Muscle layer of colon (tissue), 2 donors: ENCODE results near the gene CXCL5.

Experiments used
- H3K27ac ChIP-seq: one replicate; pipeline ENCODE4 v1.7.0; 2013; ENCODE audit warnings: low read depth, mild to moderate bottlenecking, low read length, moderate library complexity
- H3K27me3 ChIP-seq, 2 donors: one replicate each; pipeline ENCODE4 v1.7.0; 2013; ENCODE audit warnings: low read length in 2 of 2, mild to moderate bottlenecking in 2 of 2; ENCODE audit not compliant: insufficient read depth in 2 of 2, control insufficient read depth in 1 of 2
- H3K36me3 ChIP-seq: one replicate; pipeline ENCODE4 v1.7.0; 2013; ENCODE audit warnings: mild to moderate bottlenecking, low read length; ENCODE audit not compliant: insufficient read depth
- H3K4me1 ChIP-seq: one replicate; pipeline ENCODE4 v1.7.0; 2013; ENCODE audit warnings: mild to moderate bottlenecking, low read length; ENCODE audit not compliant: insufficient read depth
- H3K4me3 ChIP-seq, 2 donors: one replicate each; pipeline ENCODE4 v1.7.0; 2013; ENCODE audit warnings: low read length in 2 of 2, low read depth in 1 of 2, mild to moderate bottlenecking in 1 of 2, moderate library complexity in 1 of 2
- H3K9ac ChIP-seq: one replicate; pipeline ENCODE4 v1.7.0; 2013; ENCODE audit warnings: low read length
- H3K9me3 ChIP-seq: one replicate; pipeline ENCODE4 v1.7.0; 2013; ENCODE audit warnings: mild to moderate bottlenecking, low read length
- donor health status: abdominal sarcoma.
- donor health status: Adenocarcinoma of cecum.

Gene CXCL5

GRCh38 chr4:73998040-73999011, at the start of gene CXCL5:
CXCL5 (minus strand) TSS chr4:73998677; CDS start chr4:73998581, 96 bp downstream.
- Histone ChIP-seq H3K4me1 (no peaks in the 10 kb centered on the region), H3K27me3 (peaks cover 0 to 5% of the 10 kb centered on the region in 2 donors), H3K36me3 (no peaks in the 10 kb centered on the region), H3K9me3 (no peaks in the 10 kb centered on the region), H3K4me3 (no peak within 1 kb of the TSS), H3K9ac (no peak within 1 kb of the TSS), H3K27ac (no peak within 1 kb of the TSS)

- no peaks in the 10 kb centered on the region for H3K36me3 ChIP-seq
- no peaks in the 10 kb centered on the region for H3K4me1 ChIP-seq
- no peaks in the 10 kb centered on the region for H3K9me3 ChIP-seq
- no peak overlapping the region for H3K27ac ChIP-seq
- H3K9ac ChIP-seq: no peak overlapping the region
- no peaks in the 10 kb centered on the region for H3K27me3 ChIP-seq
- H3K4me3 ChIP-seq: no peak overlapping the region
These were observed 48.7 kb upstream of the CXCL5 start for GRCh38 chr4:74047152-74047551.

GRCh38 chr4:74045772-74046171, 47.3 kb upstream of the CXCL5 start:
- Histone ChIP-seq H3K9ac (no peak overlapping the region), H3K4me1 (no peaks in the 10 kb centered on the region), H3K4me3 (no peak overlapping the region), H3K9me3 (no peaks in the 10 kb centered on the region), H3K27ac (no peak overlapping the region), H3K27me3 (no peaks in the 10 kb centered on the region), H3K36me3 (no peaks in the 10 kb centered on the region)

- no peaks in the 10 kb centered on the region for H3K9me3 ChIP-seq
- H3K27me3 ChIP-seq: no peaks in the 10 kb centered on the region
- H3K4me3 ChIP-seq: no peak overlapping the region
- no peaks in the 10 kb centered on the region for H3K36me3 ChIP-seq
- H3K27ac ChIP-seq: no peak overlapping the region
- H3K9ac ChIP-seq: no peak overlapping the region
- no peaks in the 10 kb centered on the region for H3K4me1 ChIP-seq
These were observed 46.8 kb upstream of the CXCL5 start for GRCh38 chr4:74045247-74045646.

- no peaks in the 10 kb centered on the region for H3K9me3 ChIP-seq
- no peak overlapping the region for H3K4me3 ChIP-seq
- H3K4me1 ChIP-seq: no peaks in the 10 kb centered on the region
- no peaks in the 10 kb centered on the region for H3K27me3 ChIP-seq
- no peak overlapping the region for H3K27ac ChIP-seq
- H3K36me3 ChIP-seq: no peaks in the 10 kb centered on the region
- H3K9ac ChIP-seq: no peak overlapping the region
These were observed 46.2 kb upstream of the CXCL5 start for GRCh38 chr4:74044677-74045076.

GRCh38 chr4:74042681-74043080, 44.2 kb upstream of the CXCL5 start:
- Histone ChIP-seq H3K36me3 (no peaks in the 10 kb centered on the region), H3K27ac (no peak overlapping the region), H3K4me3 (no peak overlapping the region), H3K4me1 (no peaks in the 10 kb centered on the region), H3K9ac (no peak overlapping the region), H3K27me3 (no peaks in the 10 kb centered on the region), H3K9me3 (no peaks in the 10 kb centered on the region)

GRCh38 chr4:74041418-74041817, 42.9 kb upstream of the CXCL5 start:
- Histone ChIP-seq H3K36me3 (no peaks in the 10 kb centered on the region), H3K4me1 (no peaks in the 10 kb centered on the region), H3K27me3 (no peaks in the 10 kb centered on the region), H3K9me3 (no peaks in the 10 kb centered on the region), H3K27ac (no peak overlapping the region), H3K9ac (no peak overlapping the region), H3K4me3 (no peak overlapping the region)

GRCh38 chr4:74039315-74039763, 40.9 kb upstream of the CXCL5 start:
- H3K27me3 ChIP-seq: no peaks in the 10 kb centered on the region
- no peak overlapping the region for H3K27ac ChIP-seq
- no peak overlapping the region for H3K9ac ChIP-seq
- peak overlapping the region in 1 of 2 donors; percentile 84 for H3K4me3 ChIP-seq
- no peaks in the 10 kb centered on the region for H3K9me3 ChIP-seq
- no peaks in the 10 kb centered on the region for H3K36me3 ChIP-seq
- no peaks in the 10 kb centered on the region for H3K4me1 ChIP-seq

- H3K9me3 ChIP-seq: no peaks in the 10 kb centered on the region
- no peaks in the 10 kb centered on the region for H3K27me3 ChIP-seq
- H3K36me3 ChIP-seq: no peaks in the 10 kb centered on the region
- peak within 1 kb of the TSS; percentile 30 to 84 for H3K4me3 ChIP-seq
- peak within 1 kb of the TSS; percentile 52 for H3K27ac ChIP-seq
- H3K4me1 ChIP-seq: no peaks in the 10 kb centered on the region
- peak within 1 kb of the TSS; percentile 63 for H3K9ac ChIP-seq
These were observed 40.2 kb upstream of the CXCL5 start, which contains the start of gene CXCL3 for GRCh38 chr4:74038425-74039314. CXCL3 (minus strand) TSS chr4:74038689; CDS start chr4:74038611, 78 bp downstream.

GRCh38 chr4:74038086-74038424, 39.6 kb upstream of the CXCL5 start:
- no peak overlapping the region for H3K9ac ChIP-seq
- H3K4me1 ChIP-seq: no peaks in the 10 kb centered on the region
- no peaks in the 10 kb centered on the region for H3K36me3 ChIP-seq
- H3K27me3 ChIP-seq: no peaks in the 10 kb centered on the region
- peak overlapping the region; percentile 30 to 84 for H3K4me3 ChIP-seq
- peak overlapping the region; percentile 17 for H3K27ac ChIP-seq
- no peaks in the 10 kb centered on the region for H3K9me3 ChIP-seq
